Muscle layer of colon (tissue), 2 donors: ENCODE measurements around the gene ELFN2.

Experiments used
- H3K27ac ChIP-seq: one replicate; pipeline ENCODE4 v1.7.0; 2013; ENCODE audit warnings: low read depth, mild to moderate bottlenecking, low read length, moderate library complexity
- H3K27me3 ChIP-seq, 2 donors: one replicate each; pipeline ENCODE4 v1.7.0; 2013; ENCODE audit warnings: low read length in 2 of 2, mild to moderate bottlenecking in 2 of 2; ENCODE audit not compliant: insufficient read depth in 2 of 2, control insufficient read depth in 1 of 2
- H3K36me3 ChIP-seq: one replicate; pipeline ENCODE4 v1.7.0; 2013; ENCODE audit warnings: mild to moderate bottlenecking, low read length; ENCODE audit not compliant: insufficient read depth
- H3K4me1 ChIP-seq: one replicate; pipeline ENCODE4 v1.7.0; 2013; ENCODE audit warnings: mild to moderate bottlenecking, low read length; ENCODE audit not compliant: insufficient read depth
- H3K4me3 ChIP-seq, 2 donors: one replicate each; pipeline ENCODE4 v1.7.0; 2013; ENCODE audit warnings: low read length in 2 of 2, low read depth in 1 of 2, mild to moderate bottlenecking in 1 of 2, moderate library complexity in 1 of 2
- H3K9ac ChIP-seq: one replicate; pipeline ENCODE4 v1.7.0; 2013; ENCODE audit warnings: low read length
- H3K9me3 ChIP-seq: one replicate; pipeline ENCODE4 v1.7.0; 2013; ENCODE audit warnings: mild to moderate bottlenecking, low read length
- donor health status: abdominal sarcoma.
- donor health status: Adenocarcinoma of cecum.

The ELFN2 gene

DNA sequence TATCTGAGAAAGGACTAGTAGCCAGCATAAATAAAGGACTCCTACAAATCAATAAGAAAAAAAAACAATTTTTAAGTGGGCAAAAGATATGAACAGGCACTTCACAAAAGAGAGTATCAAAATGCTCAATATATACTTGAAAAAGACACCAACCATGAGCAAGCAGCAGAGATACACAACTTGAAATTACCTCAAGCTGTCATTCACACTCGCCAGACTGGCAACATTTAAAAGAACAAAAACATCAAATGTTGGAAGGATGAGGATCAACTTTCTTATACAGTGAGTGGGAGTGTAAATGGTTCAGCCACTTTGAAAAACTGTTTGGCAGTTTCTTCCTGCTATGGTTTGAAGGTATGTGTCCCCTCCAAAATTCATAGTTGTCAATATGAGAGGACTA is 23.9 kb upstream of the ELFN2 start:
- no peak overlapping the region for H3K9ac ChIP-seq
- no peak overlapping the region for H3K4me3 ChIP-seq
- no peaks in the 10 kb centered on the region for H3K36me3 ChIP-seq
- H3K9me3 ChIP-seq, result peaks cover 3% of the 10 kb centered on the region
- peaks cover 7 to 20% of the 10 kb centered on the region in 2 donors for H3K27me3 ChIP-seq
- H3K4me1 ChIP-seq, result no peaks in the 10 kb centered on the region
- H3K27ac ChIP-seq, result no peak overlapping the region

DNA sequence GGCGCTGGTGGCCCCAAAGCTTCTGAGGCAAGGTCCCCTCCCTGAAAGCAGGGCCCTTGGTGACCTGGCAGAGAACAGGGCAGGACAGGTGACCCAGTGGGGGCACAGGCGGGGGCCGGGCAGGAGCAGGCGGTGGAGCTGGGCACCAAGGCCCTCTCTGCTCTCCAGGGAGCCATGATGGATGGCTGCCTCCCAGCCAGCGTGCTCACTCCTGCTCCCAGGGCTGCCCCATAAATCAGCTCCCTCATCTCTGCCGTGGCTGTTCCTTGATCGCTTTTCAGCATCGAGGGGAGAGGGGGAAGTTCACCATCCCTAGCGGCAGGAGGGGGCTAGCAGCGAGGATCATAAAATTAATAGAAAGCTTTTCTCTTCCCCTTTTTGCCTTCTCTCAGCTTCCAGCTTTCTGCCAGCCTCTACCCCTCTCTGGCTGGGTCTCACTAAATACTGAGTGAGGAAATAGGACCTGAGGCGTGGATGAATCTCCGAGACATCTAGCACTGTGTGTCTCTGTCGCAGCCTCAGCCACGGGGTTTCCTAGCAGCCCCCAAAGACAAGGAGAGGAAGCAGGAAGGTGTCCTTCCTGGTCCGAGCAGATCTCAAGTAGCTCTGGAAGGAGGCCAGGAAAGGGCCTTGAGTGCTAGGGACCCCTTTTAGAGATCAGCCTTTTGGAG is 22.2 kb upstream of the ELFN2 start:
- Histone ChIP-seq H3K27ac (no peak overlapping the region), H3K27me3 (peaks cover 7 to 20% of the 10 kb centered on the region in 2 donors), H3K9me3 (peaks cover 3% of the 10 kb centered on the region), H3K4me1 (no peaks in the 10 kb centered on the region), H3K9ac (no peak overlapping the region), H3K4me3 (no peak overlapping the region), H3K36me3 (no peaks in the 10 kb centered on the region)

- H3K27ac ChIP-seq, result no peak overlapping the region
- no peak overlapping the region for H3K4me3 ChIP-seq
- no peaks in the 10 kb centered on the region for H3K36me3 ChIP-seq
- H3K4me1 ChIP-seq, result no peaks in the 10 kb centered on the region
- H3K9me3 ChIP-seq, result peaks cover 3% of the 10 kb centered on the region
- peaks cover 7 to 17% of the 10 kb centered on the region in 2 donors for H3K27me3 ChIP-seq
- H3K9ac ChIP-seq, result no peak overlapping the region
These were observed 21.3 kb upstream of the ELFN2 start for GRCh38 chr22:37448516-37449127.

GRCh38 chr22:37445501-37445900 is 18.2 kb upstream of the ELFN2 start:
- no peak overlapping the region for H3K9ac ChIP-seq
- H3K4me3 ChIP-seq, result no peak overlapping the region
- H3K36me3 ChIP-seq, result no peaks in the 10 kb centered on the region
- H3K4me1 ChIP-seq, result no peaks in the 10 kb centered on the region
- peaks cover 6% of the 10 kb centered on the region for H3K9me3 ChIP-seq
- H3K27me3 ChIP-seq, result peaks cover 6 to 17% of the 10 kb centered on the region in 2 donors
- H3K27ac ChIP-seq, result no peak overlapping the region

DNA sequence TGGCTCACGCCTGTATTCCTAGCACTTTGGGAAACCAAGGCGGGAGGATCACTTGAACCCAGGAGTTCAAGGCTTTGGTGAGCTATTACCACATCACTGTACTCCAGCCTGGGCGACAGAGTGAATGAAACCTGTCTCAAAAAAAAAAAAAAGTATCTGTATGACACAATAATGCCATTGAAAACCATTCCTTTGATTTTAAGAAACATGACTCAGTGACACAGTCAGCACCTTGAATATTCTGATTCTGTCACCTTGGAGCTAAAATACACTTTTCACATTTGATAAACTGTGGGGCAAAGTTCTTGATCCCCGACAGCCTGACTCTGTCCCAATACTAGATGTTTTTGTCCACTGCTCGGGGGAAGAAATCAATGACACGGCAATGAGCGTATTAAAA is 16.7 kb upstream of the ELFN2 start:
- Histone ChIP-seq H3K36me3 (no peaks in the 10 kb centered on the region), H3K4me3 (no peak overlapping the region), H3K9ac (no peak overlapping the region), H3K27me3 (peaks cover 5 to 9% of the 10 kb centered on the region in 2 donors), H3K4me1 (no peaks in the 10 kb centered on the region), H3K27ac (no peak overlapping the region), H3K9me3 (peaks cover 7% of the 10 kb centered on the region)

GRCh38 chr22:37443086-37443485 is 15.8 kb upstream of the ELFN2 start:
- Histone ChIP-seq H3K9ac (no peak overlapping the region), H3K27ac (no peak overlapping the region), H3K4me3 (no peak overlapping the region), H3K4me1 (no peaks in the 10 kb centered on the region), H3K27me3 (peaks cover 4 to 5% of the 10 kb centered on the region in 2 donors), H3K36me3 (no peaks in the 10 kb centered on the region), H3K9me3 (peaks cover 7% of the 10 kb centered on the region)

DNA sequence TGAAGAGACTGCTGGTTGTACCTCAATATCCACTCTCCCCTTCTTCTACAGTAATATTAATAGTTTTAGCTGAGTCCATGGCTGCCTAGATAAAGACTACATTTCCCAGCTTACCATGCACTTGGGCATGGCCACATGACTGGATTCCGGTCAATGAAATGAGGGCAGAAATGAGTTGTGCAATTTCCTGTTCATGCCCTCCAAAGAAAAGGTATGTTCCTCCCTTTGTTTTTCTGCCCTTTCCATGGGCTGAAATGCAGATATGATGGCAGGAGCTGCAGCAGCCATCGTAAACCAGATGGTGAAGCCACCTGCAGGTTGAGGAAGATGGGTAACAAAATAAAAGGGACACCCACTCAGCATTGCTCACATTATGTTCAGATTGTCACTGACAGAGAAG is 15.3 kb upstream of the ELFN2 start:
- Histone ChIP-seq H3K9ac (no peak overlapping the region), H3K4me3 (no peak overlapping the region), H3K27me3 (peaks cover 4 to 5% of the 10 kb centered on the region in 2 donors), H3K36me3 (no peaks in the 10 kb centered on the region), H3K4me1 (no peaks in the 10 kb centered on the region), H3K9me3 (peaks cover 7% of the 10 kb centered on the region), H3K27ac (no peak overlapping the region)

DNA sequence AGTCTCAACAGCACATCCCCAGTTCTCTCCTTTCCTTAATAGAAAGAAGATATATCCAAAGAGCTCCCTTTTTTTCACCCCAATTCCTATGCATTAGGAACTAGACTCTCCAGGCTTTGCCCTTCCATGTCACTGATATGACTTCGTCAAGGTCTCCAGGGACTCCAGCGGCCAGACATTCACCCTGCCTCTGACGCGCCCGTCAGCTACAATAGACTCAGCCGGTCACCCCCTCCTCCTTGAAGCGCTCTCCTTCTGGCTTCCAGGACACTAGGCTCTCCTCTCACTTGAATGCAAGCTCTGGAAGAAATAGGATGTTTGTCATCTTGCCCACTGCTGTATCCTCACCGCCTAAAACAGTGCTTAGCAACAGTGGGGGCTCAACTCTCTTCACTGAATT is 14.9 kb upstream of the ELFN2 start:
- no peaks in the 10 kb centered on the region for H3K4me1 ChIP-seq
- no peak overlapping the region for H3K27ac ChIP-seq
- H3K27me3 ChIP-seq, result peaks cover 0 to 5% of the 10 kb centered on the region in 2 donors

DNA sequence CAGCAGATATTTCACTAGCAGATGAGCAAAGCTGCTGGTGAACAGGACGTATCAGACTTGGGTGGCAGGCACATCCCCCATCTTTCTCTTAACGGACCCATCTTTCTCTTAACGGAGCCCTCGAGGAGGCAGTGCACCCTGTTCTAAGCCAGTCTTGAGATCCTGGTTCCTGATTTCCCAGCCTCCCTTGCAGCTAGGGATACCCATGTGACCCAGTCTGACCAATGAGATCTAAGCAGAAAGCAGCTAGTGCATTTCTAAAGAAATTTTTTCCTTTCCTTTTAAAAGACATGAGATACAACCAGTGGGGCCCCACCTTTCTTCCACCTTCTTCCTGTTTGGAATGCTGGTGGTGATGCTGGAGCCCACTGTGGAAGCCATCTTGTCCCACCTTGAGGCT is 13.6 kb upstream of the ELFN2 start:
- Histone ChIP-seq H3K36me3 (no peaks in the 10 kb centered on the region), H3K9ac (no peak overlapping the region), H3K27ac (no peak overlapping the region), H3K9me3 (peaks cover 7% of the 10 kb centered on the region), H3K4me3 (no peak overlapping the region), H3K4me1 (no peaks in the 10 kb centered on the region), H3K27me3 (peaks cover 0 to 5% of the 10 kb centered on the region in 2 donors)

More for the DNA sequence above, 14.9 kb upstream of the ELFN2 start:
- Histone ChIP-seq H3K9me3 (peaks cover 7% of the 10 kb centered on the region), H3K4me3 (no peak overlapping the region), H3K9ac (no peak overlapping the region), H3K36me3 (no peaks in the 10 kb centered on the region)

- Histone ChIP-seq H3K4me1 (no peaks in the 10 kb centered on the region), H3K9ac (no peak overlapping the region), H3K27ac (no peak overlapping the region), H3K27me3 (peaks cover 5 to 11% of the 10 kb centered on the region in 2 donors), H3K4me3 (no peak overlapping the region), H3K9me3 (peaks cover 7% of the 10 kb centered on the region), H3K36me3 (no peaks in the 10 kb centered on the region)
These were observed 12.1 kb upstream of the ELFN2 start for GRCh38 chr22:37439347-37439746.

DNA sequence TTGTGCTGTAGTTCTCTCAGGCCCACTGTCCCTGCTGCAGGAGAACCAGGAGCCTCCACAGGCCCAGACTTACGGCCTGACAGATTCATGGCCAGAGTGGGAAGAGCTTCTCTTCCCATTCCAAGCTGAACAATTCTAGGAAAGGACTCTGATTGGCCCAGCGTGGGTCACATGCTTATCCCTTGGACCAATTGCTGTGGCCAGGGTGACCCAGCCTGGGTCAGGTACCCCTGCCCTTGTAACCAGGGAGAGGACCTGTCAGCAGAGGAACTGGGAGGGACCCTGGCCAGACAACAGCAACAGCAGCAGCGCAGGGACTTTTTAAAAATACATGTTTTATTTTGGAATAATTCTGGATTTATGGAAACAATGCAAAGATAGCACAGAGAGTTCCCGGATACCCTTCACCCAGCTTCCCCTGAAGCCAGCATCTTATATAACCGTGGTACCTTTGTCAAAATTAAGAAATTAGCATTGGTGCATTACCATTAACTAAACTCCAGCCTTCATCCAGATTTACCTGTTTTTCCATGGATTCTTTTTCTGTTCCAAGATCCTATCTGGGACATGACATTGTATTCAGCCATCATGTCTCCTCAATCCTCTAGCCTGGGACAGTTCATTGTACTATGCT is 8.8 kb upstream of the ELFN2 start:
- H3K27me3 ChIP-seq, result peaks cover 26 to 42% of the 10 kb centered on the region in 2 donors
- H3K4me1 ChIP-seq, result no peaks in the 10 kb centered on the region
- H3K36me3 ChIP-seq, result no peaks in the 10 kb centered on the region

More for the DNA sequence above, 8.8 kb upstream of the ELFN2 start:
- H3K9ac ChIP-seq, result no peak overlapping the region
- peaks cover 7% of the 10 kb centered on the region for H3K9me3 ChIP-seq
- no peak overlapping the region for H3K27ac ChIP-seq
- no peak overlapping the region for H3K4me3 ChIP-seq
